GM12891 (cell line): ENCODE data around the gene OAF.

Source experiments
- PAX5 ChIP-seq: IDR thresholded peaks from 2 replicates; pipeline ENCODE4 v1.6.1; 2011; ENCODE audit warnings: low read length, moderate library complexity, mild to moderate bottlenecking; ENCODE audit not compliant: insufficient read depth, severe bottlenecking
- POLR2A ChIP-seq: IDR thresholded peaks from 2 replicates; pipeline ENCODE4 v1.6.1; 2011; ENCODE audit warnings: low read depth, low read length, control low read depth
- POLR2AphosphoS5 ChIP-seq: IDR thresholded peaks from 2 replicates; pipeline ENCODE4 v1.6.1; 2011; ENCODE audit warnings: low read depth, low read length, control low read depth
- POU2F2 ChIP-seq: IDR thresholded peaks from 2 replicates; pipeline ENCODE4 v1.6.1; 2011; ENCODE audit warnings: low read depth, mild to moderate bottlenecking, control low read depth, low read length, moderate library complexity
- SPI1 ChIP-seq: IDR thresholded peaks from 2 replicates; pipeline ENCODE4 v1.6.1; 2011; ENCODE audit warnings: low read depth, low read length, control low read depth
- TAF1 ChIP-seq: IDR thresholded peaks from 2 replicates; pipeline ENCODE4 v1.6.1; 2011; ENCODE audit warnings: low read depth, low read length, control low read depth

- TF ChIP-seq POLR2A (no peak), TAF1 (no peak), POLR2AphosphoS5 (no peak), SPI1 (no peak), PAX5 (no peak), POU2F2 (no peak)
Measured at GRCh38 chr11:120240866-120241265, 30.0 kb downstream of the OAF start.
